ENCODE measurements around the gene HCFC1.
A peak's percentile ranks its signal among the peaks of the same experiment; 100 is the strongest.

Gene HCFC1

GRCh38 chrX:153945956-153946943, 25.4 kb downstream of the HCFC1 start:
- no peak for DNase-seq (ENCODE audit: low read depth)
- no peak overlapping the region for H3K4me3 ChIP-seq (ENCODE audit: low read depth, low read length)
- TF ChIP-seq CTCF (IDR thresholded peaks at IDR 0.05; ENCODE audit: insufficient read depth, low read depth, low read length, missing control alignments): no peak

- peak overlapping the region; percentile 23; the same call in 1 of the 2 replicates for H3K4me3 ChIP-seq (ENCODE audit: low read depth, low read length)
- TF ChIP-seq CTCF (IDR thresholded peaks at IDR 0.05; ENCODE audit: insufficient read depth, low read depth, low read length, missing control alignments): no peak
- DNase-seq (ENCODE audit: low read depth): no peak
Measured at GRCh38 chrX:153944800-153945150, 26.8 kb downstream of the HCFC1 start.

GRCh38 chrX:153944140-153944799, 27.3 kb downstream of the HCFC1 start, which contains the start of gene RENBP:
Gene RENBP, minus strand, starts transcription at chrX:153944643. Its CDS starts 33 bp downstream, at chrX:153944610.
- no peak for DNase-seq (ENCODE audit: low read depth)
- H3K4me3 ChIP-seq (ENCODE audit: low read depth, low read length): peak within 1 kb of the TSS; percentile 29
- no peak for TF ChIP-seq CTCF (IDR thresholded peaks at IDR 0.05; ENCODE audit: insufficient read depth, low read depth, low read length, missing control alignments)

- H3K4me3 ChIP-seq (ENCODE audit: low read depth, low read length): no peak overlapping the region
- no peak for DNase-seq (ENCODE audit: low read depth)
- TF ChIP-seq CTCF (IDR thresholded peaks at IDR 0.05; ENCODE audit: insufficient read depth, low read depth, low read length, missing control alignments): no peak
Measured at GRCh38 chrX:153941336-153942252, 30.0 kb downstream of the HCFC1 start.

- TF ChIP-seq CTCF (IDR thresholded peaks at IDR 0.05; ENCODE audit: insufficient read depth, low read depth, low read length, missing control alignments): no peak
- H3K4me3 ChIP-seq (ENCODE audit: low read depth, low read length): no peak overlapping the region
- DNase-seq (ENCODE audit: low read depth): no peak
Measured at GRCh38 chrX:153939573-153939972, 32.0 kb downstream of the HCFC1 start.

DNA sequence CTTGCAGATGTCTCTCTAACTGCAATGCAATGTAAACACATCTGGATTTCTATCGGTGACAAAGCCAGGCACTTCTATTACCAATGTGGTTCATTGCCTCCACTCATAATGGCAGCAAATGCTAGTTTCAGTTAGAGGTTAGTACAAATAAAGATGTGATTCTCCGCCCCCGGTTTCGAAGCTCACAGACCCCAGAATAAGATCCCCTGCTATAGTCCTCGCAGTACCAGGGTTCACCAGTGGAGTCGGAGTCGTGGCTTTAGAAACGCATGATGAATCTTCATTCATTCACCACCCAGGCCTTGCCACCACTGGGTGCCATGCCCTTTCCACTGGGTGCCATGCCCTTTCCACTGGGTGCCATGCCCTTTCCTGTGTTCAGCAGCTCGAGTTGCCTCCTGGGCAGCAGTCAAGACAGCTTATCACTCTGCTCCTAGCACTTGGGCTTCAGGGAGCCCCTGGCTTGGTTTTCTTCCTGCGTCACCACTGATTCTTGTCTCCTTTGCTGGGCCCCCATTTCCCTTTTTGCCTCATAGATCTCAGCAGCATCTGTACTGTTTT, 33.3 kb downstream of the HCFC1 start:
- DNase-seq (ENCODE audit: low read depth): no peak
- no peak overlapping the region for H3K4me3 ChIP-seq (ENCODE audit: low read depth, low read length)
- no peak for TF ChIP-seq CTCF (IDR thresholded peaks at IDR 0.05; ENCODE audit: insufficient read depth, low read depth, low read length, missing control alignments)

Measured in GM12865 (cell line).